HepG2 (cell line): ENCODE measurements around the gene GRPEL2. TPM values are rescaled to one million over a fixed set of nuclear protein-coding genes. Genes with fewer than 3 reads are reported as not detected.

Source experiments
- ATAC-seq: fragments of 200-7000 bp; cut with Tn5 transposase; 3 replicates; pipeline ENCODE4 v1.9.1; 2020; ENCODE audit warnings: mild to moderate bottlenecking, moderate library complexity
- BruUV-seq: library from RNA; stranded (reverse); fragments of 400-500 nt; replicated peaks from 2 replicates; lab custom pipeline; 2021; lab: Mats Ljungman, UMichigan
- CTCF ChIA-PET: fragments of 300-600 bp; formaldehyde crosslinking; extraction: SDS; loops from one replicate; lab custom pipeline; 2021; ENCODE audit warnings: low total read pairs, inconsistent platforms, low intra/inter-chr PET ratio; lab: Yijun Ruan, JAX
- POLR2A ChIA-PET: fragments of 350-600 bp; sonication (Branson Sonifier 250); formaldehyde crosslinking; loops from one replicate; lab custom pipeline; 2020; ENCODE audit warnings: antibody characterized with exemption, inconsistent platforms; lab: Yijun Ruan, JAX
- DNase-seq: peaks from one replicate; pipeline ENCODE4 v3.0.0-alpha.2; 2015; ENCODE audit warnings: low spot score
- FAIRE-seq: peaks from 3 replicates; lab custom pipeline; 2011; peaks lifted over from hg19 to GRCh38; lab: Jason Lieb, UNC
- H2AFZ ChIP-seq: one replicate; pipeline ENCODE4 v1.6.1; 2011; ENCODE audit warnings: low read length, inconsistent platforms
- H3K27ac ChIP-seq: fragments of 300-600 bp; 3 replicates; pipeline ENCODE4 v1.8.0; 2011; ENCODE audit warnings: mixed run types, mild to moderate bottlenecking, mixed read lengths, low read length, inconsistent platforms; ENCODE audit not compliant: insufficient read depth; ENCODE audit errors: extremely low read length
- H3K27me3 ChIP-seq, 2 experiments: fragments of 200-600 bp in 1 of 2; 2 replicates in 1 of 2; 3 replicates in 1 of 2; pipeline versions ENCODE4 v1.6.0 to v1.8.0; 2011; ENCODE audit warnings: low read length in 2 of 2, mild to moderate bottlenecking in 2 of 2, moderate library complexity in 2 of 2, inconsistent platforms in 1 of 2; ENCODE audit not compliant: insufficient read depth in 2 of 2, control insufficient read depth in 1 of 2
- H3K36me3 ChIP-seq, 2 experiments: fragments of 200-600 bp in 1 of 2; replicated peaks in 1 of 2; 2 replicates in 1 of 2; 3 replicates in 1 of 2; pipeline versions ENCODE4 v1.5.1 to v1.8.0; 2011; ENCODE audit warnings: low read length in 2 of 2, inconsistent platforms in 1 of 2; ENCODE audit not compliant: insufficient read depth in 2 of 2, control insufficient read depth in 1 of 2
- H3K4me1 ChIP-seq: 2 replicates; pipeline ENCODE4 v1.5.1; 2012; ENCODE audit warnings: low read length, inconsistent platforms; ENCODE audit not compliant: insufficient read depth
- H3K4me2 ChIP-seq: 2 replicates; pipeline ENCODE4 v1.6.0; 2011; ENCODE audit warnings: low read depth, low read length, inconsistent platforms
- H3K4me3 ChIP-seq, 3 experiments: fragments of 200-600 bp in 1 of 3; sonication (generic), shearing (Covaris generic) in 1 of 3; replicated peaks in 1 of 3; 2 replicates each; pipeline ENCODE4 v1.5.1; 2011 to 2016; ENCODE audit warnings: low read length in 3 of 3, inconsistent platforms in 2 of 3, low read depth in 2 of 3, mild to moderate bottlenecking in 2 of 3, control low read depth in 1 of 3, mixed read lengths in 1 of 3; ENCODE audit not compliant: insufficient read depth in 1 of 3
- H3K79me2 ChIP-seq: one replicate; pipeline ENCODE4 v1.6.1; 2011; ENCODE audit warnings: low read length, inconsistent platforms; ENCODE audit not compliant: insufficient read depth
- H3K9ac ChIP-seq: 2 replicates; pipeline ENCODE4 v1.6.0; 2011; ENCODE audit warnings: mild to moderate bottlenecking, low read depth, low read length, inconsistent platforms; ENCODE audit not compliant: insufficient read depth
- H3K9me3 ChIP-seq: 2 replicates; pipeline ENCODE4 v1.5.1; 2012; ENCODE audit warnings: mild to moderate bottlenecking, low read length
- H4K20me1 ChIP-seq: 2 replicates; pipeline ENCODE4 v1.6.0; 2011; ENCODE audit warnings: inconsistent platforms, mild to moderate bottlenecking, low read length, moderate library complexity; ENCODE audit not compliant: insufficient read depth
- CC2D1A ChIP-seq: sonication (generic); formaldehyde crosslinking; IDR thresholded peaks from 2 replicates; pipeline ENCODE4 v1.8.1; 2023; ENCODE audit warnings: mild to moderate bottlenecking, missing genetic modification reagents
- CHD4 ChIP-seq: fragments of 200-600 bp; sonication (generic); IDR thresholded peaks from 2 replicates; pipeline ENCODE4 v1.7.0; 2017; ENCODE audit warnings: mild to moderate bottlenecking, low read length, borderline replicate concordance
- HOXA5 ChIP-seq: sonication (generic); formaldehyde crosslinking; IDR thresholded peaks from 2 replicates; pipeline ENCODE4 v1.4.0; 2020; ENCODE audit warnings: missing genetic modification reagents
- HOXA9 ChIP-seq: sonication (generic); formaldehyde crosslinking; IDR thresholded peaks from 2 replicates; pipeline ENCODE4 v1.8.1; 2022; ENCODE audit warnings: missing genetic modification reagents, mild to moderate bottlenecking, moderate library complexity, borderline replicate concordance
- KLF16 ChIP-seq, 2 experiments: sonication (generic) in 1 of 2; formaldehyde crosslinking in 1 of 2; IDR thresholded peaks; 2 replicates each; pipeline versions ENCODE4 v1.6.1 to v1.8.0; 2016 to 2023; ENCODE audit warnings: missing genetic modification reagents in 2 of 2, missing compliant biosample characterization in 1 of 2
- MTF1 ChIP-seq: sonication (generic); formaldehyde crosslinking; IDR thresholded peaks from 2 replicates; pipeline ENCODE4 v1.5.0; 2020; ENCODE audit warnings: missing genetic modification reagents
- SATB2 ChIP-seq: sonication (generic); formaldehyde crosslinking; IDR thresholded peaks from 2 replicates; pipeline ENCODE4 v1.5.0; 2020; ENCODE audit warnings: missing genetic modification reagents
- SP4 ChIP-seq: sonication (generic); formaldehyde crosslinking; IDR thresholded peaks from 2 replicates; pipeline ENCODE4 v1.8.1; 2023; ENCODE audit warnings: mild to moderate bottlenecking, missing genetic modification reagents
- ZIK1 ChIP-seq: sonication (generic); formaldehyde crosslinking; IDR thresholded peaks from 2 replicates; pipeline ENCODE4 v1.5.0; 2020; ENCODE audit warnings: mild to moderate bottlenecking, low read depth, missing genetic modification reagents, borderline replicate concordance
- ZNF101 ChIP-seq: sonication (generic); formaldehyde crosslinking; IDR thresholded peaks from 2 replicates; pipeline ENCODE4 v1.4.0; 2020; ENCODE audit warnings: mild to moderate bottlenecking, low read depth, missing genetic modification reagents, borderline replicate concordance
- ZNF484 ChIP-seq: sonication (generic); formaldehyde crosslinking; IDR thresholded peaks from 2 replicates; pipeline ENCODE4 v1.5.1; 2020; ENCODE audit warnings: mild to moderate bottlenecking, low read depth, missing genetic modification reagents, borderline replicate concordance
- ZNF562 ChIP-seq: sonication (generic); formaldehyde crosslinking; IDR thresholded peaks from 2 replicates; pipeline ENCODE4 v1.8.0; 2022; ENCODE audit warnings: missing genetic modification reagents, borderline replicate concordance
- ZNF772 ChIP-seq: sonication (generic); formaldehyde crosslinking; IDR thresholded peaks from 2 replicates; pipeline ENCODE4 v1.5.0; 2020; ENCODE audit warnings: mild to moderate bottlenecking, missing genetic modification reagents
- WGBS: methylation state at CpG from one replicate; pipeline ENCODE4 v1.1.6; 2017; ENCODE audit warnings: low lambda C conversion rate; 5-methylcytosine and 5-hydroxymethylcytosine counted together
- in situ Hi-C: cut with HindIII; loops from 2 replicates; pipeline ENCODE4 v1.10.0; 2017; ENCODE audit warnings: low pct_unique_long_range_greater_than_20kb; ENCODE audit not compliant: extremely low pct_ligation_motif_present
- intact Hi-C: fragments of 100-400 bp; cut with micrococcal nuclease; formaldehyde crosslinking; loops from one replicate; pipeline ENCODE4 v1.10.0; 2022; ENCODE audit not compliant: unreplicated experiment
- polyA plus RNA-seq, 8 experiments: library from polyadenylated mRNA; depleted of rRNA in 3 of 8; stranded (reverse) in 7 of 8; unstranded in 1 of 8; fragments of >200 nt; fragmentation: Illumina TruSeq in 4 of 8; extraction: Trizol in 4 of 8; gene quantifications; 2 replicates each; pipeline versions ENCODE4 v1.2.1 to v1.2.3, GENCODE V29; 2011 to 2016; ENCODE audit warnings: low read depth in 4 of 8, missing spikeins in 1 of 8, mixed read lengths in 1 of 8; ENCODE audit not compliant: insufficient read depth in 1 of 8
- total RNA-seq, 5 experiments: library from RNA; depleted of rRNA; stranded (reverse); fragments of >200 nt; fragmentation: Illumina TruSeq; extraction: Trizol; gene quantifications; 2 replicates each; pipeline ENCODE4 v1.2.3, GENCODE V29; 2016; ENCODE audit warnings: low read depth in 1 of 5
- TF ChIP-seq, protein P1 (sequence below): sonication (generic); formaldehyde crosslinking; IDR thresholded peaks from 2 replicates; pipeline ENCODE4 v1.9.0; 2021; ENCODE audit warnings: missing genetic modification reagents, borderline replicate concordance
- TF ChIP-seq, protein P2 (sequence below): sonication (generic); formaldehyde crosslinking; IDR thresholded peaks from 2 replicates; pipeline ENCODE4 v1.4.0; 2020; ENCODE audit warnings: missing genetic modification reagents

Gene GRPEL2
- total and polyA plus RNA-seq, 2 of the 13 experiments (the other 11 are each of a cell fraction or from before 2014, with no cell fraction given): 13.1 to 16.6 TPM

DNA sequence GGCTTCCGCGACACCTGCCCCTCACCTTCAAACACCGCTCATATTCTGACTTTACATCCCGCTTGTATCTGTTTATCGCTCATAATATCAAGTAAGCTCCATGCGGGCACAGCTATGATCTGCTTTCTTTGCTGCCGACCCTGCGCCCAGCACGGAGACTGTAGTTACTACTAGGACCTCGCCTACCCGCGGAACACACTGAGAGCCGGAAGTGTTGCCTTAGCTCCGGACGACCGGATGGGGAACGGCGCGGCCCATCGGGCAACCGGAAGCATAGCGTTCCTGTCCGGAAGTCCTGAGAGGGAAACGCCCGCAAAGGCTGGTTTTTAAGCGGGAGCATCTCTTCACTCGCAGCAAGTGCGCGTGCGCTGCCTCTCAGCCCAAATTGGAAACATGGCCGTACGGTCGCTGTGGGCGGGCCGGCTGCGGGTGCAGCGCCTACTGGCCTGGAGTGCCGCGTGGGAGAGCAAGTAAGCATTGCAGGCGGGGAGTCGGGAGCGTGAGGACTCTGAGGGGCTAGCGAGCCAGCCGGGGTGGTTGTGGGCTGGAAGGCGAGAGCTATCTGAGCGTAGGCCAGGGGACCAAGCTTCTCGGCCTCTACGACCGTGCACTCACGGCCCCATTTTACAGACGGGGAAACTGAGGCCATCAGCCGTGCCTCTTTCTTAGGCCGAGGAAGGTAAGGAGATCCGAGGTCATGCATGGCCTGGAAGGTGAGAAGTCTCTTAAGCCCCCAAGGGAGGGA, at the start of gene GRPEL2 (continued):
- peak in 1 of 2 experiments; percentile 85; a peak in 2 of 4 replicates for TF ChIP-seq KLF16 (CRISPR knock-in tag; IDR thresholded peaks at IDR 0.05)
- no peak for TF ChIP-seq ZNF562

DNA sequence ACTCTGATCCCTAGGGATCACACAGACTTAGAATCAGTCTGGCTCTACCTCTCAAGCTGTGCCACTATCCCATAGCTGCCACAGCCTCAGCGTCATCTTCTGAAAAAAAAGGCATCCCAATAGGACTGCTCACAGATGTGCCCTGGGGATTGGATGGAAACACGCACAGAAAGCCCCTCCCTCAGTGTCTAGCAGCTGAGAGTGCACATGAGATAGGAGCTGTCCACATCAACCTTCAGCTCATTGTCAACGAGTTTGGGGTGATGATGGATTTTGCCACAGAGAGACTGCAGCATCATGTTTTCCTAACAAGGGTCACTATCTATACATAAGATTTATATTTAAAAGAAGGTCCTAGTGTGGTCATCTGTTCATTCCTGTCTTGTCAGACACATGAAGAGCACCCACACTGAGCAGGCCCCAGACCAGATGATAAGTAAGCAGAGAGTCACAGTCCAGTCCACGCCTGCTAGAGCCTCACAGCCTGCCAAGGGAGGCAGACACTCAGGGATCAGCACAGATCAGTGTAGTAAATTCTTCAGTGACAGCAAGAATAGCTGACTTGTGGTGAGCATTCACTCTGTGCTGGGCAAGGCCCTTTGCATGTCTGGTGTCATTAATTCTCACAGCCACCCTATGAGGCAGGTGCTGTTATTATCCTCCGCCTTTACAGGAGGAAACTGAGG, 47.8 kb upstream of the GRPEL2 start:
- CTCF ChIA-PET: no interaction called here
- POLR2A ChIA-PET: no interaction called here
- WGBS: 49% methylated on average over 4 of the region's 5 CpGs
- Histone ChIP-seq H4K20me1 (no peaks in the 10 kb centered on the region), H3K9ac (no peak overlapping the region), H3K36me3 (no peaks in the 10 kb centered on the region)
- intact Hi-C loops: no loop called here
- BruUV-seq: no TSS peak
- ATAC-seq: no peak
- TF ChIP-seq MTF1 (CRISPR knock-in tag) (no peak), ZNF484 (CRISPR knock-in tag) (no peak), CC2D1A (CRISPR knock-in tag) (no peak), ZIK1 (CRISPR knock-in tag) (no peak), ZNF772 (CRISPR knock-in tag) (no peak), HOXA5 (CRISPR knock-in tag) (no peak), SATB2 (CRISPR knock-in tag) (no peak), SP4 (CRISPR knock-in tag) (no peak), HOXA9 (CRISPR knock-in tag) (no peak), CHD4 (no peak), ZNF101 (CRISPR knock-in tag) (no peak)
- TF ChIP-seq, protein P1, sequence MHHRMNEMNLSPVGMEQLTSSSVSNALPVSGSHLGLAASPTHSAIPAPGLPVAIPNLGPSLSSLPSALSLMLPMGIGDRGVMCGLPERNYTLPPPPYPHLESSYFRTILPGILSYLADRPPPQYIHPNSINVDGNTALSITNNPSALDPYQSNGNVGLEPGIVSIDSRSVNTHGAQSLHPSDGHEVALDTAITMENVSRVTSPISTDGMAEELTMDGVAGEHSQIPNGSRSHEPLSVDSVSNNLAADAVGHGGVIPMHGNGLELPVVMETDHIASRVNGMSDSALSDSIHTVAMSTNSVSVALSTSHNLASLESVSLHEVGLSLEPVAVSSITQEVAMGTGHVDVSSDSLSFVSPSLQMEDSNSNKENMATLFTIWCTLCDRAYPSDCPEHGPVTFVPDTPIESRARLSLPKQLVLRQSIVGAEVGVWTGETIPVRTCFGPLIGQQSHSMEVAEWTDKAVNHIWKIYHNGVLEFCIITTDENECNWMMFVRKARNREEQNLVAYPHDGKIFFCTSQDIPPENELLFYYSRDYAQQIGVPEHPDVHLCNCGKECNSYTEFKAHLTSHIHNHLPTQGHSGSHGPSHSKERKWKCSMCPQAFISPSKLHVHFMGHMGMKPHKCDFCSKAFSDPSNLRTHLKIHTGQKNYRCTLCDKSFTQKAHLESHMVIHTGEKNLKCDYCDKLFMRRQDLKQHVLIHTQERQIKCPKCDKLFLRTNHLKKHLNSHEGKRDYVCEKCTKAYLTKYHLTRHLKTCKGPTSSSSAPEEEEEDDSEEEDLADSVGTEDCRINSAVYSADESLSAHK (CRISPR knock-in tag): no peak
- TF ChIP-seq, protein P2, sequence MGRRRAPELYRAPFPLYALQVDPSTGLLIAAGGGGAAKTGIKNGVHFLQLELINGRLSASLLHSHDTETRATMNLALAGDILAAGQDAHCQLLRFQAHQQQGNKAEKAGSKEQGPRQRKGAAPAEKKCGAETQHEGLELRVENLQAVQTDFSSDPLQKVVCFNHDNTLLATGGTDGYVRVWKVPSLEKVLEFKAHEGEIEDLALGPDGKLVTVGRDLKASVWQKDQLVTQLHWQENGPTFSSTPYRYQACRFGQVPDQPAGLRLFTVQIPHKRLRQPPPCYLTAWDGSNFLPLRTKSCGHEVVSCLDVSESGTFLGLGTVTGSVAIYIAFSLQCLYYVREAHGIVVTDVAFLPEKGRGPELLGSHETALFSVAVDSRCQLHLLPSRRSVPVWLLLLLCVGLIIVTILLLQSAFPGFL (CRISPR knock-in tag): no peak
- TF ChIP-seq, all 625 proteins: peak for 0
- no peak overlapping the region for H3K27ac ChIP-seq
- in situ Hi-C loops: no loop called here
- DNase-seq (no peak), FAIRE-seq (no peak)
- H3K27me3 ChIP-seq: no peaks in the 10 kb centered on the region
- no peaks in the 10 kb centered on the region for H3K9me3 ChIP-seq
- H3K4me2 ChIP-seq: no peak overlapping the region
- no peak overlapping the region for H2AFZ ChIP-seq
- no peak overlapping the region for H3K4me3 ChIP-seq
- peaks cover 27% of the 10 kb centered on the region for H3K4me1 ChIP-seq
- no peaks in the 10 kb centered on the region for H3K79me2 ChIP-seq
